Ovary (tissue), 9 donors: Measurements from ENCODE around the gene EDIL3. TPM values are rescaled to one million over a fixed set of nuclear protein-coding genes. Genes with fewer than 3 reads are reported as not detected.

Source experiments
- DNase-seq, 5 donors: peaks; one replicate each; pipeline ENCODE4 v3.0.0-alpha.2; 2019 to 2020
- H3K27ac ChIP-seq, 2 donors: fragments of 200-600 bp; one replicate each; pipeline versions ENCODE4 v1.5.1 to v1.8.0; 2019 to 2022
- H3K27me3 ChIP-seq: fragments of 200-600 bp; one replicate; pipeline ENCODE4 v1.8.0; 2022
- H3K36me3 ChIP-seq: fragments of 200-600 bp; sonication (generic); one replicate; pipeline ENCODE4 v1.5.1; 2019
- H3K4me1 ChIP-seq: one replicate; pipeline ENCODE4 v1.8.1; 2013; ENCODE audit warnings: mild to moderate bottlenecking, moderate library complexity; ENCODE audit not compliant: insufficient read depth
- H3K4me3 ChIP-seq: fragments of 200-600 bp; sonication (generic); one replicate; pipeline ENCODE4 v1.5.1; 2017
- H3K9me3 ChIP-seq, 2 donors: fragments of 200-600 bp in 1 of 2; sonication (generic) in 1 of 2; one replicate each; pipeline versions ENCODE4 v1.5.1 to v1.8.1; 2013 to 2019; ENCODE audit warnings: mild to moderate bottlenecking in 1 of 2, moderate library complexity in 1 of 2
- CTCF ChIP-seq, 3 donors: fragments of 450-650 bp in 2 of 3; fragments of 200-600 bp in 1 of 3; IDR thresholded peaks; one replicate each; pipeline versions ENCODE4 v1.5.1 to v1.8.0; 2016 to 2022; ENCODE audit warnings: antibody characterized with exemption in 3 of 3, mild to moderate bottlenecking in 1 of 3
- EP300 ChIP-seq: sonication (generic); formaldehyde crosslinking; IDR thresholded peaks from one replicate; pipeline ENCODE4 v1.6.1; 2017; ENCODE audit warnings: antibody characterized with exemption
- POLR2A ChIP-seq: fragments of 450-650 bp; IDR thresholded peaks from one replicate; pipeline ENCODE4 v1.6.1; 2017; ENCODE audit warnings: antibody characterized with exemption, mild to moderate bottlenecking, moderate library complexity
- WGBS, 3 donors: extraction: QIAGEN DNeasy Blood & Tissue Kit in 1 of 3; methylation state at CpG; one replicate each; pipeline versions ENCODE4 v1.1.5 to v1.1.7; 2013 to 2017; 5-methylcytosine and 5-hydroxymethylcytosine counted together
- intact Hi-C, 4 donors: fragments of 100-400 bp; cut with DNase I; formaldehyde crosslinking; loops; one replicate each; pipeline versions ENCODE4 v1.11.0 to v1.15.1; 2022 to 2023
- polyA plus RNA-seq, 2 donors: library from polyadenylated mRNA; stranded (reverse); fragments of 200-250 nt in 1 of 2; fragments of 350-450 nt in 1 of 2; fragmentation: Illumina TruSeq in 1 of 2; extraction: RNeasy Lipid Tissue Mini Kit (QIAGEN cat#74804) in 1 of 2; gene quantifications; one replicate each; pipeline ENCODE4 v1.2.3, GENCODE V29; 2013 to 2014
- total RNA-seq, 7 donors: library from RNA; depleted of rRNA in 2 of 7; stranded (reverse); fragments of >200 nt in 2 of 7; fragmentation: NEBNext Ultra II Directional in 3 of 7; extraction: Animal tissue kit (Norgen Biotek cat#: 25700) in 3 of 7; gene quantifications; one replicate each; pipeline versions ENCODE4 v1.1.0 to v1.2.4, GENCODE V29; 2016 to 2023
- donor health status: DM: no; HTN: no; CAD: no; lungs with moderate emphysema.
- donor health status: DM: no; HTN: no; CAD: no.
- donor health status: Bipolar disorder and iron deficiency.
- donor health status: DM: yes; HTN: yes; CAD: no.
- donor health status: DM: no; HTN: no; CAD: no.
- donor health status: DM: yes; HTN: yes; CAD: no.

The EDIL3 gene
- total and polyA plus RNA-seq, 9 donors = 5.9 to 41.5 (median 9.7) TPM

DNA sequence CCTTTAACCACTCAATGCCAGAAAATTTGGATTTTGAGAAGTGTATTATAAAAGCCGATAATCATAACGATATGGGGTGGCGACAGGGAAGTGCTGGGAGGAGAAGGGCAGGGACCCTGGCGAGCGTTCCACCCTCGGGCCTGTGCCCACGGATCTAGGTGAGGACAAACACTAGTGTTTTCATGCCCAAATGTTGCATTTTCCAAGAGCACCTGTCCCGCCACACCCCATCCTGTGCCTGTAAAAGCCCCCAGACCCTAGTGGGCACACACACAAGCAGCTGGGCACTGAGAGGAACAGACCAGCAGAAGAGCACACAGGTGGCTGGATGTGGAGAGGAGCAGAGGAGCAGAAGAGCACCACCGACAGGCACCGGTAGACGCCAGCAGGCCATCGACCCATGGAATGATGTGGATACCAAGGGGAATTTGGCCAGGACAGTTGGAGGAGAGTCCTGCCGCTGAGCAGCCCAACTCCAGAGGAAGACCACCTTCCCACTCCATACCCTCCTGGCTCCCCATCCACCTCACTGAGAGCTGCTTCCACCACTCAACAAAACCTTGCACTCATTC is 315.0 kb downstream of the EDIL3 start:
- no peaks in the 10 kb centered on the region for H3K36me3 ChIP-seq
- H3K9me3 ChIP-seq = no peaks in the 10 kb centered on the region
- H3K27me3 ChIP-seq = no peaks in the 10 kb centered on the region
- TF ChIP-seq POLR2A (no peak), CTCF (IDR thresholded peaks at IDR 0.05) (no peak), EP300 (no peak)
- DNase-seq = no peak
- no peak overlapping the region for H3K27ac ChIP-seq
- H3K4me3 ChIP-seq = no peak overlapping the region
- intact Hi-C loops = no loop called here
- no peaks in the 10 kb centered on the region for H3K4me1 ChIP-seq
- 91 to 98% (median 97%) methylated on average over 13 of the region's 13 CpGs for WGBS, 3 donors

GRCh38 chr5:84063041-84063440 is 321.6 kb downstream of the EDIL3 start:
- H3K36me3 ChIP-seq = no peaks in the 10 kb centered on the region
- TF ChIP-seq EP300 (no peak), CTCF (IDR thresholded peaks at IDR 0.05) (no peak), POLR2A (no peak)
- no peak for DNase-seq
- H3K27ac ChIP-seq = no peak overlapping the region
- 81 to 91% (median 88%) methylated on average over 1 of the region's 1 CpG for WGBS, 3 donors
- H3K9me3 ChIP-seq = no peaks in the 10 kb centered on the region
- no peaks in the 10 kb centered on the region for H3K4me1 ChIP-seq
- intact Hi-C loops = no loop called here
- H3K4me3 ChIP-seq = no peak overlapping the region
- H3K27me3 ChIP-seq = no peaks in the 10 kb centered on the region

DNA sequence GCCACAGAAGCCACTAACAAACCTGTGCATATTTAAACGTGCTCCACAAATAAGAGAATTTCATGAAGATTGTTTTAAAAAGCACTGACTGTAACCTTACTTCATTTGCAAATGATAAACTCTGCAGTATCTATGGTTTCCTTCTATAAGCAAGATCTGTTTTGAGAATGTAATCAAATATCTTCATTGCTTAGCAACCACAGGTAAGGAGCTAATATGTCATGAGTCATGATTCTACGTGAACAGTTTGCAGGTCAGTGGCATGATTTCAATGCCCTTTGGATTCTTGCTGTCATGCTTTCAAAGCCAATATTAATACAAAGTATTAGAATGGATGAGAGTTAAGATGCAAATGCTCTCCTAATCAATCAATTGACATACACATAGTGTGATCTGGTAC is 325.0 kb downstream of the EDIL3 start:
- H3K4me1 ChIP-seq = no peaks in the 10 kb centered on the region
- WGBS, 3 donors = 86 to 90% (median 86%) methylated on average over 2 of the region's 2 CpGs
- no peaks in the 10 kb centered on the region for H3K9me3 ChIP-seq
- no peaks in the 10 kb centered on the region for H3K36me3 ChIP-seq
- intact Hi-C loops = no loop called here
- DNase-seq = no peak
- no peaks in the 10 kb centered on the region for H3K27me3 ChIP-seq
- H3K4me3 ChIP-seq = no peak overlapping the region
- TF ChIP-seq EP300 (no peak), CTCF (IDR thresholded peaks at IDR 0.05) (no peak), POLR2A (no peak)
- H3K27ac ChIP-seq = no peak overlapping the region

DNA sequence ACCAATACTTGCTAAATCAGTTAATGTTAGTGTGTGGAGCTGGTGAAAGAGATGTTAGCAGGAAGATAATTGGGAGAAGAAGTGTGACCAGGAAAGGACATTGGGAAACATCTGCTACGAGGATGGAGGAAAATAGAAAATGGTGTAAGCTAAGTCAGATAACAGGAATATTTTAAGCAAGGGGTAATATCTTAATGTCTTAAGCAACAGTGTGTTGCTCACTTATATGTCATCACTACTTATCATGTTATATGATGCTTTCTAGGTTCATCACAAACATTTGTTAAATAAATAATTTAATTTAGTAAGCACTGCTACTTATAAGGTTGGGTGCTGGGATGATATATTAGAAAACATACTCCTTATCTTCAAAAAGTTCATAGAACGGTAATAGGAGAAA is 326.1 kb downstream of the EDIL3 start:
- H3K36me3 ChIP-seq = no peaks in the 10 kb centered on the region
- no peaks in the 10 kb centered on the region for H3K27me3 ChIP-seq
- no peaks in the 10 kb centered on the region for H3K9me3 ChIP-seq
- 73 to 89% (median 76%) methylated on average over 2 of the region's 2 CpGs for WGBS, 3 donors
- DNase-seq = no peak
- H3K4me1 ChIP-seq = no peaks in the 10 kb centered on the region
- intact Hi-C loops = no loop called here
- no peak overlapping the region for H3K4me3 ChIP-seq
- TF ChIP-seq POLR2A (no peak), CTCF (IDR thresholded peaks at IDR 0.05) (no peak), EP300 (no peak)
- no peak overlapping the region for H3K27ac ChIP-seq
